CD14-positive monocyte (primary cell): Measurements from ENCODE around the gene CPT1A. TPM values are rescaled to one million over a fixed set of nuclear protein-coding genes. Genes with fewer than 3 reads are reported as not detected.

Experiments used
- DNase-seq, 3 donors: peaks; one replicate each; pipeline ENCODE4 v3.0.0-alpha.2; 2011 to 2022
- H2AFZ ChIP-seq: 2 replicates; pipeline ENCODE4 v1.6.0; 2012; ENCODE audit warnings: mild to moderate bottlenecking, low read depth, low read length, inconsistent platforms; ENCODE audit not compliant: insufficient read depth, poor library complexity, severe bottlenecking
- H3K27ac ChIP-seq, 2 donors: 1 replicate in 1 of 2; 2 replicates in 1 of 2; pipeline ENCODE4 v1.5.1; 2012 to 2013; ENCODE audit warnings: low read length in 2 of 2, control low read depth in 1 of 2, inconsistent platforms in 1 of 2, low read depth in 1 of 2, mild to moderate bottlenecking in 1 of 2
- H3K27me3 ChIP-seq, 2 donors: one replicate each; pipeline versions ENCODE4 v1.6.0 to v1.6.1; 2011 to 2013; ENCODE audit warnings: low read length in 2 of 2; ENCODE audit not compliant: control insufficient read depth in 2 of 2, insufficient read depth in 2 of 2
- H3K36me3 ChIP-seq, 2 donors: replicated peaks in 1 of 2; 1 replicate in 1 of 2; 2 replicates in 1 of 2; pipeline versions ENCODE4 v1.5.1 to v1.6.1; 2012 to 2013; ENCODE audit warnings: low read length in 2 of 2, control low read depth in 1 of 2, inconsistent platforms in 1 of 2, mild to moderate bottlenecking in 1 of 2; ENCODE audit not compliant: insufficient read depth in 2 of 2, control insufficient read depth in 1 of 2
- H3K4me1 ChIP-seq, 2 donors: 1 replicate in 1 of 2; 2 replicates in 1 of 2; pipeline versions ENCODE4 v1.5.1 to v1.6.1; 2012 to 2013; ENCODE audit warnings: low read length in 2 of 2, control low read depth in 1 of 2, inconsistent platforms in 1 of 2, mild to moderate bottlenecking in 1 of 2, moderate library complexity in 1 of 2; ENCODE audit not compliant: insufficient read depth in 2 of 2, control insufficient read depth in 1 of 2
- H3K4me2 ChIP-seq: replicated peaks from 2 replicates; pipeline ENCODE3; 2012; ENCODE audit warnings: low read length, moderate library complexity, mild to moderate bottlenecking; ENCODE audit not compliant: poor library complexity, severe bottlenecking; ENCODE audit errors: extremely low read depth
- H3K4me3 ChIP-seq, 3 experiments: fragments of 200-600 bp in 1 of 3; sonication (generic) in 1 of 3; replicated peaks in 1 of 3; 1 replicate in 2 of 3; 2 replicates in 1 of 3; pipeline ENCODE4 v1.5.1; 2011 to 2013; ENCODE audit warnings: low read length in 3 of 3, mild to moderate bottlenecking in 3 of 3, control low read depth in 2 of 3, low read depth in 2 of 3, inconsistent platforms in 1 of 3, moderate library complexity in 1 of 3
- H3K79me2 ChIP-seq: 2 replicates; pipeline ENCODE4 v1.6.0; 2012; ENCODE audit warnings: mild to moderate bottlenecking, control low read depth, inconsistent platforms, low read length, moderate library complexity; ENCODE audit not compliant: insufficient read depth
- H3K9ac ChIP-seq: 2 replicates; pipeline ENCODE4 v1.6.0; 2017; ENCODE audit warnings: low read length, mild to moderate bottlenecking; ENCODE audit not compliant: insufficient read depth, poor library complexity, severe bottlenecking
- H3K9me3 ChIP-seq, 2 donors: replicated peaks in 1 of 2; 1 replicate in 1 of 2; 2 replicates in 1 of 2; pipeline versions ENCODE4 v1.5.1 to v1.6.1; 2012 to 2013; ENCODE audit warnings: low read length in 2 of 2, control low read depth in 1 of 2; ENCODE audit not compliant: control insufficient read depth in 1 of 2, insufficient read depth in 1 of 2
- H4K20me1 ChIP-seq: 2 replicates; pipeline ENCODE4 v1.6.0; 2012; ENCODE audit warnings: mild to moderate bottlenecking, low read length, control low read depth, moderate library complexity; ENCODE audit not compliant: insufficient read depth
- H3K27ac Mint-ChIP-seq, 7 donors: one replicate each; pipeline ENCODE4 v1.8.0; 2020; ENCODE audit warnings: mild to moderate bottlenecking in 7 of 7, mixed read lengths in 7 of 7, moderate library complexity in 6 of 7, inconsistent platforms in 2 of 7
- H3K27me3 Mint-ChIP-seq, 3 donors: one replicate each; pipeline ENCODE4 v1.8.0; 2021 to 2022; ENCODE audit warnings: low read depth in 3 of 3, mild to moderate bottlenecking in 3 of 3, mixed read lengths in 3 of 3, moderate library complexity in 3 of 3, inconsistent platforms in 1 of 3
- H3K36me3 Mint-ChIP-seq, 2 donors: one replicate each; pipeline ENCODE4 v1.8.0; 2020; ENCODE audit warnings: mixed read lengths in 2 of 2, inconsistent platforms in 1 of 2, mild to moderate bottlenecking in 1 of 2
- H3K4me1 Mint-ChIP-seq: one replicate; pipeline ENCODE4 v1.8.0; 2020; ENCODE audit warnings: mild to moderate bottlenecking, mixed read lengths
- H3K4me3 Mint-ChIP-seq, 2 donors: one replicate each; pipeline ENCODE4 v1.8.0; 2020; ENCODE audit warnings: mild to moderate bottlenecking in 2 of 2, mixed read lengths in 2 of 2, moderate library complexity in 1 of 2
- H3K9me3 Mint-ChIP-seq, 7 donors: one replicate each; pipeline ENCODE4 v1.8.0; 2020 to 2022; ENCODE audit warnings: mixed read lengths in 7 of 7, mild to moderate bottlenecking in 6 of 7, moderate library complexity in 6 of 7, inconsistent platforms in 2 of 7
- CTCF ChIP-seq: fragments of 200-600 bp; IDR thresholded peaks from one replicate; pipeline ENCODE4 v1.8.0; 2022; ENCODE audit warnings: antibody characterized with exemption, mild to moderate bottlenecking
- WGBS: methylation state at CpG from one replicate; pipeline ENCODE4 v1.1.5; 2013; ENCODE audit warnings: missing lambda C conversion rate; ENCODE audit not compliant: insufficient coverage; 5-methylcytosine and 5-hydroxymethylcytosine counted together
- intact Hi-C, 2 donors: fragments of 100-400 bp; cut with micrococcal nuclease; formaldehyde crosslinking; loops; one replicate each; pipeline versions ENCODE4 v1.15.0 to v1.15.1; 2023
- polyA plus RNA-seq, 3 donors: library from polyadenylated mRNA; depleted of rRNA in 1 of 3; unstranded in 2 of 3; stranded (reverse) in 1 of 3; fragments of 300-500 nt in 2 of 3; fragments of >200 nt in 1 of 3; fragmentation: Illumina TruSeq in 2 of 3; gene quantifications; 1 replicate in 2 of 3; 2 replicates in 1 of 3; pipeline ENCODE4 v1.2.3, GENCODE V29; 2012 to 2021

Gene CPT1A
- polyA plus RNA-seq, 3 donors = 5.6 to 42.5 (median 7.0) TPM

GRCh38 chr11:68798221-68798813, 43.4 kb downstream of the CPT1A start:
- intact Hi-C loops = loop anchor here in 1 of 2 donors (10.0 kb wide), 2 partner anchors 184 to 214 kb away; no protein-coding TSS in a partner anchor
- Mint-ChIP-seq H3K36me3 (peaks cover 82 to 99% of the 10 kb centered on the region in 2 donors), H3K9me3 (no peaks in the 10 kb centered on the region), H3K27ac (peak overlapping the region in 3 of 7 donors; percentile 27 to 80 (median 46)), H3K4me3 (no peak overlapping the region), H3K4me1 (no peaks in the 10 kb centered on the region), H3K27me3 (no peaks in the 10 kb centered on the region)
- Histone ChIP-seq H3K79me2 (no peaks in the 10 kb centered on the region), H3K9me3 (no peaks in the 10 kb centered on the region), H3K36me3 (peaks cover 85 to 98% of the 10 kb centered on the region in 2 donors), H2AFZ (no peak overlapping the region), H4K20me1 (peaks cover 7% of the 10 kb centered on the region), H3K4me2 (no peak overlapping the region), H3K27me3 (no peaks in the 10 kb centered on the region), H3K4me1 (no peaks in the 10 kb centered on the region), H3K27ac (no peak overlapping the region), H3K4me3 (no peak overlapping the region), H3K9ac (no peak overlapping the region)
- 81% methylated on average over 18 of the region's 23 CpGs for WGBS
- peak; percentile 77 for TF ChIP-seq CTCF
- DNase-seq = peak; percentile 5 to 24 (median 17)

DNA sequence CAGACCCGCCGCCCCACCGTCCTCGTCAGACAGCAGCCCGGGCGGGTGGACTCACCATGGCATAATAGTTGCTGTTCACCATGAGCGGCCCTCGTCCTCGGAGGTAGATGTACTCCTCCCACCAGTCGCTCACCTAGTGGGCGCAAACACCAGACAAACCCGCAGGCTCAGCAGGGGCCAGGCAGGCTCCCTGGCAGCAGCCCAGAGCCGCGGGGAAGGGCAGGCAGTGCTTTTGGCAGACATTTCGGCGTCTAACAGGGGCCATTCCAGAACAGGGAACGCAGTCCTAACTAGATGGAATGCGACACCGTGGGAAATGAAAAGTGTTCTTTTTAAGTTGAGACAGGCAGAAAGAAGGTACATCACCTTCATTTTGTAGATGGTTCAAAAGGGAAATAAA, 44.9 kb downstream of the CPT1A start:
- no peak overlapping the region for H3K4me3 ChIP-seq
- no peaks in the 10 kb centered on the region for H3K4me1 ChIP-seq
- peaks cover 91 to 97% of the 10 kb centered on the region in 2 donors for H3K36me3 ChIP-seq
- H3K27me3 ChIP-seq = no peaks in the 10 kb centered on the region
- Mint-ChIP-seq H3K4me3 (no peak overlapping the region), H3K27ac (peak overlapping the region in 1 of 7 donors; percentile 51), H3K9me3 (no peaks in the 10 kb centered on the region), H3K4me1 (no peaks in the 10 kb centered on the region), H3K36me3 (peaks cover 82 to 99% of the 10 kb centered on the region in 2 donors), H3K27me3 (no peaks in the 10 kb centered on the region)
- intact Hi-C loops = loop anchor here in 1 of 2 donors (10.0 kb wide), 2 partner anchors 182 to 212 kb away; no protein-coding TSS in a partner anchor
- TF ChIP-seq CTCF = no peak
- H3K4me2 ChIP-seq = no peak overlapping the region
- H4K20me1 ChIP-seq = peaks cover 7% of the 10 kb centered on the region
- H3K9me3 ChIP-seq = no peaks in the 10 kb centered on the region
- no peak overlapping the region for H2AFZ ChIP-seq
- H3K79me2 ChIP-seq = no peaks in the 10 kb centered on the region
- no peak overlapping the region for H3K27ac ChIP-seq
- whole genome bisulfite sequencing = 96% methylated on average over 18 of the region's 19 CpGs
- DNase-seq = no peak
- no peak overlapping the region for H3K9ac ChIP-seq
